Measurements from ENCODE around the gene RNU1-2.
"Not testable (repeated sequence)": the region's sequence is repeated elsewhere in the genome, so short reads cannot be mapped to it uniquely, and the experiment has no call there.

DNA sequence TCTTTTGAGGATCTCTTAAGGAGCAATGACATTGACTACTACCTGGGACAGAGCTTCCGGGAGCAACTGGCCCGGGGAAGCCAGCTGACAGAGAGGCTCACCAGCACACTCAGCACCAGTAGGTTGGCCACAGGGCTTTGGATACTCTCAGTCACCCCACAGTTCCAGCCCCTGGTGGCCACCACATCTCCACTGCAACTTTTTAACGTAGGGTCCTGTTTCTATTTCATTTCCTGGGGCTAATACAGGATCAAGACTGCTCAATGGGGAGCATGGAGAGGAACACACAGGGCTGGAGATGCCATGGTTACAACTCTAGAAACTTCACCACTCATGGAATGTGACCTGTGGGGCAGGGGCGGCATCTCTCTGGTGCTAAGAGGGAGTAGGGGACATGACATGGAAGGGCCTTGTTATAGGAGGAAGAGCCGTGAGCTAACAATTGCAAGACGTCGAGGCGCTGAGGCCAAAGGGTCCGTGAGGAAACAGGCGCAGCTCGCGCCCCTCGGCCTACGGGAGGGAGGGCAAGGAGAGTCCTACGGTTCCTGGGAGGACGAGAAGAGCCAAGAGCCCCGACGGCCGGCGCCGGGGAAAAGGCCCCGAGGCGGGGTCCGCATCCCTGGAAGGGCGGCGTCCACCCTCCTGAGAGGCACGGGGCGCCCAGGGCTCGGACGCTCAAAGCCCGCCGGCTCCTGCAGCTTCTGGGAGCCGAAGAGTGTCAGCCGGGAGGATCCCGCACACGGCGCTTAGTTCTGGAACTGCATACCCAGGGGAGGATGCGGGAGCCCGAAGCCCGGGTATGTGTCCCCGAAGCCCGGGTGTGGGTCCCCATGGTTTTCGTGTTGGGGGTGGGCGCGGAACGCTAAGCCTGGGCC is 36.4 kb upstream of the RNU1-2 start:
- TF ChIP-seq, protein P1, sequence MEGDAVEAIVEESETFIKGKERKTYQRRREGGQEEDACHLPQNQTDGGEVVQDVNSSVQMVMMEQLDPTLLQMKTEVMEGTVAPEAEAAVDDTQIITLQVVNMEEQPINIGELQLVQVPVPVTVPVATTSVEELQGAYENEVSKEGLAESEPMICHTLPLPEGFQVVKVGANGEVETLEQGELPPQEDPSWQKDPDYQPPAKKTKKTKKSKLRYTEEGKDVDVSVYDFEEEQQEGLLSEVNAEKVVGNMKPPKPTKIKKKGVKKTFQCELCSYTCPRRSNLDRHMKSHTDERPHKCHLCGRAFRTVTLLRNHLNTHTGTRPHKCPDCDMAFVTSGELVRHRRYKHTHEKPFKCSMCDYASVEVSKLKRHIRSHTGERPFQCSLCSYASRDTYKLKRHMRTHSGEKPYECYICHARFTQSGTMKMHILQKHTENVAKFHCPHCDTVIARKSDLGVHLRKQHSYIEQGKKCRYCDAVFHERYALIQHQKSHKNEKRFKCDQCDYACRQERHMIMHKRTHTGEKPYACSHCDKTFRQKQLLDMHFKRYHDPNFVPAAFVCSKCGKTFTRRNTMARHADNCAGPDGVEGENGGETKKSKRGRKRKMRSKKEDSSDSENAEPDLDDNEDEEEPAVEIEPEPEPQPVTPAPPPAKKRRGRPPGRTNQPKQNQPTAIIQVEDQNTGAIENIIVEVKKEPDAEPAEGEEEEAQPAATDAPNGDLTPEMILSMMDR (IDR thresholded peaks at IDR 0.05; ENCODE audit: borderline replicate concordance, extremely low read depth, low read length, poor library complexity, severe bottlenecking), result not testable (repeated sequence)
- TF ChIP-seq EZH2 (IDR thresholded peaks at IDR 0.05; ENCODE audit: borderline replicate concordance, low read depth, low read length, severe bottlenecking), result not testable (repeated sequence)
